Suprapubic skin (tissue), 4 donors: Measurements from ENCODE around the gene FARS2. TPM values are rescaled to one million over a fixed set of nuclear protein-coding genes. Genes with fewer than 3 reads are reported as not detected.

ENCODE experiments used
- DNase-seq, 2 donors: peaks; one replicate each; pipeline ENCODE4 v3.0.0-alpha.2; 2019; ENCODE audit warnings: low spot score in 2 of 2
- H3K27ac ChIP-seq: fragments of 200-600 bp; sonication (generic); one replicate; pipeline ENCODE4 v1.5.1; 2019
- H3K27me3 ChIP-seq: fragments of 200-600 bp; sonication (generic); one replicate; pipeline ENCODE4 v1.5.1; 2019
- H3K36me3 ChIP-seq: fragments of 200-600 bp; sonication (generic); one replicate; pipeline ENCODE4 v1.5.1; 2019
- H3K4me1 ChIP-seq: fragments of 200-600 bp; sonication (generic); one replicate; pipeline ENCODE4 v1.5.1; 2019
- H3K4me3 ChIP-seq: fragments of 200-600 bp; sonication (generic); one replicate; pipeline ENCODE4 v1.5.1; 2019; ENCODE audit warnings: mild to moderate bottlenecking
- H3K9me3 ChIP-seq: fragments of 200-600 bp; sonication (generic); one replicate; pipeline ENCODE4 v1.5.1; 2019
- EP300 ChIP-seq: sonication (generic); formaldehyde crosslinking; IDR thresholded peaks from one replicate; pipeline ENCODE4 v1.6.1; 2017; ENCODE audit warnings: antibody characterized with exemption
- POLR2A ChIP-seq, 2 donors: fragments of 450-650 bp; IDR thresholded peaks; one replicate each; pipeline ENCODE4 v1.6.1; 2017; ENCODE audit warnings: antibody characterized with exemption in 2 of 2, mild to moderate bottlenecking in 2 of 2, moderate library complexity in 2 of 2
- POLR2AphosphoS5 ChIP-seq, 3 donors: sonication (generic); formaldehyde crosslinking; IDR thresholded peaks; one replicate each; pipeline ENCODE4 v1.6.1; 2017; ENCODE audit warnings: antibody characterized with exemption in 3 of 3
- WGBS: methylation state at CpG from one replicate; pipeline ENCODE4 v1.1.5; 2018; 5-methylcytosine and 5-hydroxymethylcytosine counted together
- total RNA-seq, 4 donors: library from RNA; depleted of rRNA; stranded (reverse); fragments of >200 nt; gene quantifications; one replicate each; pipeline ENCODE4 v1.1.0, GENCODE V29; 2016
- TF ChIP-seq, protein P1 (sequence below), 2 donors: fragments of 200-600 bp in 1 of 2; fragments of 450-650 bp in 1 of 2; sonication (generic) in 1 of 2; IDR thresholded peaks; one replicate each; pipeline ENCODE4 v1.5.1; 2016 to 2019; ENCODE audit warnings: antibody characterized with exemption in 2 of 2, mild to moderate bottlenecking in 1 of 2, moderate library complexity in 1 of 2

FARS2 gene
- total RNA-seq, 4 donors from 2014 or later: 15.0 to 22.4 (median 20.1) TPM

DNA sequence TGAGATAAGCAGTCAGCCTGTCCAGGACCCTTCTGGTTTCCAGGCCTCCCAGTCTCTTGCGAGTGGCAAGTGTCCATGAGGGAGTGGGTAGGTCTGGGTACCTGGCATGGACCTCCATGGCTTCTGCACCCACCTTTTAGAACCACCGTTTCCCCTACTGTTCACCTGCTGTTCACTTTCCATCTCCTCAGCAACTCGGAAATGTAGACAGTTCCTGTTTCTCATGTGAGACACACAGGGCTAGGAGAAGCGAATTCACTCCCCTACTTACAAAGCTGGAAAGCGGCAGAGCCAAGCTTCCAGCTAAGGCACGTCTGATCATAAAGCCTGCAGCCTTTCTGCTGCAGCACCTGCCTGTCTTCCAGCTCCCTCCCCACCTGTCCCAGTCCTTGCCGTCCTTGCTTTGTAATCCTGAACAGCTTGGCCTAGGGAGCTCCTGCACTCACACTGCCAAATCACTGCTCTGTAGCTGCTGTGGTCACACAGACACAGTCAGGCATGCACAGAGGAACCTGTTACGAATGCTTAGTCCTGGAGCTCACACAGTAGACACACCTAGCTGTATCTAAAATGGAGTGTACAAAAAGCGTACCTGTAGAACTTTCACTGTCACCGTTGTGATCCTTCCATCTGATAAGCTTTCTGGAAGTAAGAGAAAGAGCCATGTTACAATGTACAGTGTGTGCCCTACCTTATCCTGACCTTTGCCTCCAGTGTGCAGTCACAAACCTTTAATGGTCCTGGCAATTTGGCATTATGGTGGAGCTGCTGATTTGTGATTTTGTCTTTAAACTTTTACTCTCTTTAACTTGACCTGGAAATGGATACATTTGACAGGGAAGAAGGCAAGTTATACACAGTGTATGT lies 451.3 kb downstream of the FARS2 start:
- no peak for TF ChIP-seq EP300
- TF ChIP-seq POLR2A (IDR thresholded peaks at IDR 0.05): no peak
- TF ChIP-seq, protein P1, sequence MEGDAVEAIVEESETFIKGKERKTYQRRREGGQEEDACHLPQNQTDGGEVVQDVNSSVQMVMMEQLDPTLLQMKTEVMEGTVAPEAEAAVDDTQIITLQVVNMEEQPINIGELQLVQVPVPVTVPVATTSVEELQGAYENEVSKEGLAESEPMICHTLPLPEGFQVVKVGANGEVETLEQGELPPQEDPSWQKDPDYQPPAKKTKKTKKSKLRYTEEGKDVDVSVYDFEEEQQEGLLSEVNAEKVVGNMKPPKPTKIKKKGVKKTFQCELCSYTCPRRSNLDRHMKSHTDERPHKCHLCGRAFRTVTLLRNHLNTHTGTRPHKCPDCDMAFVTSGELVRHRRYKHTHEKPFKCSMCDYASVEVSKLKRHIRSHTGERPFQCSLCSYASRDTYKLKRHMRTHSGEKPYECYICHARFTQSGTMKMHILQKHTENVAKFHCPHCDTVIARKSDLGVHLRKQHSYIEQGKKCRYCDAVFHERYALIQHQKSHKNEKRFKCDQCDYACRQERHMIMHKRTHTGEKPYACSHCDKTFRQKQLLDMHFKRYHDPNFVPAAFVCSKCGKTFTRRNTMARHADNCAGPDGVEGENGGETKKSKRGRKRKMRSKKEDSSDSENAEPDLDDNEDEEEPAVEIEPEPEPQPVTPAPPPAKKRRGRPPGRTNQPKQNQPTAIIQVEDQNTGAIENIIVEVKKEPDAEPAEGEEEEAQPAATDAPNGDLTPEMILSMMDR (IDR thresholded peaks at IDR 0.05): no peak
- TF ChIP-seq POLR2AphosphoS5 (IDR thresholded peaks at IDR 0.05): no peak
- H3K4me3 ChIP-seq: no peak overlapping the region
- no peak overlapping the region for H3K27ac ChIP-seq
- H3K4me1 ChIP-seq: no peaks in the 10 kb centered on the region
- H3K27me3 ChIP-seq: no peaks in the 10 kb centered on the region
- DNase-seq: no peak
- H3K36me3 ChIP-seq: no peaks in the 10 kb centered on the region
- 82% methylated on average over 9 of the region's 10 CpGs for WGBS
- peaks cover 11% of the 10 kb centered on the region for H3K9me3 ChIP-seq

DNA sequence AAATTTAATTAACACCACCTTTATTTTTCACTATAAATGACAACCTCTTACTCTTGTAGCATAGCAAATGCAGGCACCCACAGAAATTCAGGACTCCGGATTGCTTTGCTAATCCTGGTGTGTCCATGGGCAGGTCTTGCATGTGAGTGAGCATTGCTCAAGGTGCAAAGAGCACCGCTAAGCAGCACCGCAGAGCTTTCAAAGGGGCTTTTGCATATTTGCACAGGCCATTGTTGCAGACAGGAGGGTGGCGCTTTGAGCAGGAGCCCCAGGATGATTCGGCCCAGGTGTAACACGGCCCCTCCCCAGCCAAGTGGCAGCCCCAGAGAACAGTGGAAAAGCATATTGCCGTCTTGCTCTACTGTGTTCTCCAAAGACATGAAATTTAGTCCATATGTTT lies 452.2 kb downstream of the FARS2 start:
- Histone ChIP-seq H3K36me3 (no peaks in the 10 kb centered on the region), H3K4me3 (no peak overlapping the region), H3K27ac (no peak overlapping the region), H3K27me3 (no peaks in the 10 kb centered on the region), H3K4me1 (no peaks in the 10 kb centered on the region), H3K9me3 (peaks cover 11% of the 10 kb centered on the region)
- TF ChIP-seq EP300: no peak
- 84% methylated on average over 7 of the region's 7 CpGs for WGBS
- no peak for DNase-seq

DNA sequence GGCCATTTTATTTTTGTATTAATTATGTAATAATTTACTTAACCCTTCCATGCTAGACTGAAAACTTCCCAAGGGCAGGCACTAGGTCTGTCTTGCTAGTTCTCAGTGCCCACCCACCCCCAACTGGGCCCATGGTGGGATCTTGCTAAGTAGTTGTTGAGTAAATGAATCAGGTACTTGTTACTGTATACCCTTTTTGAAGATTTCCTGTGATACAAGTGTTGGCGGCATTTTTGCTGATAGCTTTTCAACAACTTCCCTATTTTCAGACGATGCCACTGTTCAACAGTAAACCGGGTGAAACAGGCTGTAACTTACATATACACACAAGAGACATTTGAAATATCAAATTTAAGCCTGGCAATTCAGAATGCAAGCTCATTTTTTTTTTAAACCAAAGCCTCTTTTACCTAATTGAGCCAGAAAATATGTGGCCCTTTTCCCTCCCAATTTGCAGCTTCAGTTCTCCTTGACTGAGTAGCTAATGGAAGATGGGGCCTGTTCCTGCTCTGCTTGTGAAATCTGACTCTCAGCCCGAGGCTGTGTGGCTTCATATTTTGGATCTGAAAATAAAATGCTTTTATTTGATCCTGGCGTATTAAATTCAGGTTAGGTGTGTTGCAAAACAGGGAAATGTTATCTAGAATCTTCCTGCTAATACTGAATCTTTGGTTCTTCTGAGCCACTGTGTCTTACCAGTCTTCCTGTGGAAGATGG lies 457.1 kb downstream of the FARS2 start:
- Histone ChIP-seq H3K4me3 (no peak overlapping the region), H3K27ac (no peak overlapping the region), H3K4me1 (no peaks in the 10 kb centered on the region), H3K9me3 (peaks cover 11% of the 10 kb centered on the region), H3K27me3 (no peaks in the 10 kb centered on the region), H3K36me3 (no peaks in the 10 kb centered on the region)
- no peak for DNase-seq
- TF ChIP-seq EP300 (no peak), POLR2A (IDR thresholded peaks at IDR 0.05) (no peak), POLR2AphosphoS5 (IDR thresholded peaks at IDR 0.05) (no peak)
- TF ChIP-seq, protein P1 (IDR thresholded peaks at IDR 0.05): no peak
- 67% methylated on average over 5 of the region's 5 CpGs for WGBS

DNA sequence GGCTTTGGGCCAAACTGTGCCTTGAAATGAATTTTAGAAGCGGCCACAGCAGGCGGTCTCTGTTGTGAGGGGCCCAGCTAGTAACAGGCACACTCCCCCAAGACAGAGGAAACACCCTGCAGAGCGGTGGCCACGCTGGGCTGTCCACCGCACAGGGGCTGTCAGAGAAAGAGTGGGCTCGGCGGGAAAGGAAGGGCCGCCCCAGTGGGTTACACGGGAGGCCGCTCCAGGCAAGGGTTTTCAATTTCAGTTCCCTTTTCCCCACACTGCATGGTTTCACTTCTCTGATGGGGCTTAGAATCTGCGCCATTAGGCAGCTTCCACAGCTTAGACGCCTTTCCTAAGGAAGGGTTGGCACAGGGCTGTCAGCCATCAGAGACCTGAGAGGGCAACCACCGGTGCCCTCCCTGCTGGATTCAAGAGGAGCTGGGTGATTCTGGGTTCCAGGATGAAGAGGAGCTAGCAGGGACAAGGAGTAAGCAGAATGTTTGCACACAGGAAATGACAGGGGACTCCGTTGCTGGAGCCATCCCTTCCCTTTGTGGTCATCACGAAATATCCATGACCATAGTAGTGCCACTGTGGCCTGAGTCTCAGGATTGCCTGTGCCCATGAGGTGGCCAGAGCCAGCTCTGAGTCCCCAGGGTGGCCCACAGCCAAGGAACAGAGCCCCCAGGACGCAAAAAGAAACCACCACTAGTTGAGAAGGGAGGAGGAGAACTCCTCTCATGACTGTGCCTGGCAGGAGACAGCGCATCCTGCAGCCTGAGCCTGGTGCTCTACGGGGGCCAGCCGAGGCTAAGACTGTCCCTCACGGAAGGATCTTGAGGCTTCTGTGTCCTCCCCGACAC lies 462.8 kb downstream of the FARS2 start:
- peak in 1 of 2 donors; percentile 56 for DNase-seq
- no peaks in the 10 kb centered on the region for H3K4me1 ChIP-seq
- no peak overlapping the region for H3K27ac ChIP-seq
- H3K9me3 ChIP-seq: no peaks in the 10 kb centered on the region
- no peaks in the 10 kb centered on the region for H3K27me3 ChIP-seq
- no peaks in the 10 kb centered on the region for H3K36me3 ChIP-seq
- TF ChIP-seq, protein P1 (IDR thresholded peaks at IDR 0.05): no peak
- TF ChIP-seq EP300 (no peak), POLR2AphosphoS5 (IDR thresholded peaks at IDR 0.05) (no peak), POLR2A (IDR thresholded peaks at IDR 0.05) (no peak)
- WGBS: 91% methylated on average over 21 of the region's 21 CpGs
- no peak overlapping the region for H3K4me3 ChIP-seq

DNA sequence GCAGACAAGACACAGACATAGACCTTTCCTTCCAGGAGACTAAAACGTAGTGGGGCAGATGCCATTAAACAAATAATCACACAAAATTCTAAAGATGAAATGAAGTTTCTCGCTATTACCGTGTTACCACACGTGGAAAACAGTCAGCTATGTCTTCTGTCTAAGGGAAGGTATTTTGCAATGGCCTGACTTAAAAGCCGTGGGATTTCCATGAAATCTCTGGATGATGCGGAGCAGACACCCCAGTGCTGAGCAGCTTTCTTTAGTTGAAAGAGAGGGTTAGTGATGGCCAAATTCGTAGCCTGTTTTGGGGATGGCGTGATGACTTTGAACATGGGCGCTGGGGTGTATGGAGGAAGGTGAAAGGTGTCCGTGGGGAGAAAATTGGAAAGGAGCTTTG lies 463.6 kb downstream of the FARS2 start:
- no peak for TF ChIP-seq EP300
- Histone ChIP-seq H3K9me3 (no peaks in the 10 kb centered on the region), H3K4me1 (peaks cover 2% of the 10 kb centered on the region), H3K27me3 (no peaks in the 10 kb centered on the region), H3K27ac (no peak overlapping the region), H3K36me3 (no peaks in the 10 kb centered on the region), H3K4me3 (no peak overlapping the region)
- WGBS: 95% methylated on average over 10 of the region's 10 CpGs
- no peak for DNase-seq
